BLaER1 treated with 17β-estradiol and CSF1 and Interleukin-3, amounts not matched to agents 10 nM and 100 nM (cell line): ENCODE results near the gene VTI1A.

Experiments used
- H3K27ac ChIP-seq, 11 experiments: shearing (Covaris generic); formaldehyde crosslinking; 2 replicates each; pipeline ENCODE4 v1.8.1; 2022
- H3K27me3 ChIP-seq, 11 experiments: shearing (Covaris generic); formaldehyde crosslinking; 2 replicates each; pipeline ENCODE4 v1.8.1; 2022
- H3K36me3 ChIP-seq, 11 experiments: shearing (Covaris generic); formaldehyde crosslinking; 2 replicates each; pipeline ENCODE4 v1.8.1; 2022
- H3K4me1 ChIP-seq, 10 experiments: shearing (Covaris generic); formaldehyde crosslinking; 2 replicates each; pipeline ENCODE4 v1.8.1; 2022
- H3K4me2 ChIP-seq, 11 experiments: shearing (Covaris generic); formaldehyde crosslinking; 2 replicates each; pipeline ENCODE4 v1.8.1; 2022
- H3K4me3 ChIP-seq, 10 experiments: shearing (Covaris generic); formaldehyde crosslinking; 2 replicates each; pipeline ENCODE4 v1.8.1; 2022
- H3K9ac ChIP-seq, 11 experiments: shearing (Covaris generic); formaldehyde crosslinking; 2 replicates each; pipeline ENCODE4 v1.8.1; 2022
- H3K9me3 ChIP-seq, 11 experiments: shearing (Covaris generic); formaldehyde crosslinking; replicated peaks in 1 of 11; 2 replicates each; pipeline ENCODE4 v1.8.1; 2022
- H4K20me1 ChIP-seq, 11 experiments: shearing (Covaris generic); formaldehyde crosslinking; 2 replicates each; pipeline ENCODE4 v1.8.1; 2022
- Cebpa-rat ChIP-seq, 11 experiments: shearing (Covaris generic); IDR thresholded peaks; 2 replicates each; pipeline ENCODE4 v1.8.1; 2022

Gene VTI1A

GRCh38 chr10:112442063-112442462, 5.0 kb upstream of the VTI1A start:
- no peak overlapping the region for H3K27ac ChIP-seq
- H3K36me3 ChIP-seq: peaks cover 73 to 85% (median 83%) of the 10 kb centered on the region in 11 experiments
- H3K9ac ChIP-seq: 0 out of 22 replicates have a peak overlapping the region, but pooled peaks of 1 of the 11 experiments have one; percentile 13
- H3K27me3 ChIP-seq: no peaks in the 10 kb centered on the region
- TF ChIP-seq Cebpa-rat (IDR thresholded peaks at IDR 0.05): no peak
- H3K4me2 ChIP-seq: no peak overlapping the region
- no peaks in the 10 kb centered on the region for H3K9me3 ChIP-seq
- H3K4me3 ChIP-seq: no peak overlapping the region
- H3K4me1 ChIP-seq: peaks cover 12 to 23% (median 17%) of the 10 kb centered on the region in 10 experiments
- peaks cover 0 to 20% (median 0%) of the 10 kb centered on the region in 11 experiments; a peak in 5 of 22 replicates for H4K20me1 ChIP-seq

GRCh38 chr10:112446055-112446854, 760 bp upstream of the VTI1A start:
- H3K9ac ChIP-seq: peak overlapping the region; percentile 89 to 97 (median 95)
- H3K4me2 ChIP-seq: peak overlapping the region; percentile 75 to 96 (median 91)
- no peaks in the 10 kb centered on the region for H3K27me3 ChIP-seq
- H4K20me1 ChIP-seq: peaks cover 0 to 37% (median 24%) of the 10 kb centered on the region in 11 experiments; a peak in 16 of 22 replicates
- H3K4me1 ChIP-seq: peaks cover 31 to 53% (median 34%) of the 10 kb centered on the region in 10 experiments
- no peak for TF ChIP-seq Cebpa-rat (IDR thresholded peaks at IDR 0.05)
- H3K27ac ChIP-seq: peak overlapping the region; percentile 92 to 99 (median 97)
- H3K4me3 ChIP-seq: peak overlapping the region; percentile 82 to 100 (median 94)
- no peaks in the 10 kb centered on the region for H3K9me3 ChIP-seq
- peaks cover 46 to 64% (median 56%) of the 10 kb centered on the region in 11 experiments for H3K36me3 ChIP-seq

GRCh38 chr10:112447620-112447928, 559 bp downstream of the VTI1A start:
- Histone ChIP-seq H3K27me3 (no peaks in the 10 kb centered on the region), H3K4me1 (peaks cover 35 to 56% (median 40%) of the 10 kb centered on the region in 10 experiments), H3K4me2 (peak overlapping the region; percentile 79 to 96 (median 89)), H3K9ac (peak overlapping the region; percentile 89 to 97 (median 95)), H3K36me3 (peaks cover 33 to 53% (median 45%) of the 10 kb centered on the region in 11 experiments), H3K4me3 (peak overlapping the region; percentile 82 to 100 (median 94)), H3K27ac (peak overlapping the region; percentile 92 to 99 (median 97)), H3K9me3 (no peaks in the 10 kb centered on the region), H4K20me1 (peaks cover 0 to 49% (median 32%) of the 10 kb centered on the region in 11 experiments; a peak in 17 of 22 replicates)
- no peak for TF ChIP-seq Cebpa-rat (IDR thresholded peaks at IDR 0.05)

GRCh38 chr10:112448888-112449287, 1.9 kb downstream of the VTI1A start:
- H4K20me1 ChIP-seq: peaks cover 0 to 61% (median 35%) of the 10 kb centered on the region in 11 experiments; a peak in 16 of 22 replicates
- H3K27me3 ChIP-seq: no peaks in the 10 kb centered on the region
- H3K9me3 ChIP-seq: peaks cover 0 to 6% (median 0%) of the 10 kb centered on the region in 11 experiments; a peak in 1 of 22 replicates
- peak overlapping the region in 7 of 11 experiments; percentile 11 to 97 (median 94); a peak in 7 of 22 replicates for H3K9ac ChIP-seq
- H3K4me1 ChIP-seq: peaks cover 35 to 56% (median 39%) of the 10 kb centered on the region in 10 experiments
- H3K4me3 ChIP-seq: peak overlapping the region in 5 of 10 experiments; percentile 82 to 98 (median 91); a peak in 5 of 20 replicates
- peak overlapping the region in 2 of 11 experiments; percentile 15 to 97; a peak in 1 of 22 replicates for H3K27ac ChIP-seq
- no peak for TF ChIP-seq Cebpa-rat (IDR thresholded peaks at IDR 0.05)
- H3K36me3 ChIP-seq: peaks cover 23 to 51% (median 39%) of the 10 kb centered on the region in 11 experiments
- peak overlapping the region; percentile 79 to 96 (median 89); a peak in 21 of 22 replicates for H3K4me2 ChIP-seq

- no peak overlapping the region for H3K4me3 ChIP-seq
- H3K36me3 ChIP-seq: peaks cover 2 to 45% (median 19%) of the 10 kb centered on the region in 11 experiments; a peak in 17 of 22 replicates
- peaks cover 0 to 6% (median 0%) of the 10 kb centered on the region in 11 experiments; a peak in 1 of 22 replicates for H3K9me3 ChIP-seq
- no peak for TF ChIP-seq Cebpa-rat (IDR thresholded peaks at IDR 0.05)
- H3K4me1 ChIP-seq: peaks cover 0 to 12% (median 9%) of the 10 kb centered on the region in 10 experiments; a peak in 14 of 20 replicates
- H3K9ac ChIP-seq: no peak overlapping the region
- H3K4me2 ChIP-seq: no peak overlapping the region
- H4K20me1 ChIP-seq: peaks cover 18 to 85% (median 42%) of the 10 kb centered on the region in 11 experiments; a peak in 19 of 22 replicates
- no peaks in the 10 kb centered on the region for H3K27me3 ChIP-seq
- H3K27ac ChIP-seq: no peak overlapping the region
Observed at GRCh38 chr10:112454910-112455779, 8.1 kb downstream of the VTI1A start.

- no peaks in the 10 kb centered on the region for H3K27me3 ChIP-seq
- no peak for TF ChIP-seq Cebpa-rat (IDR thresholded peaks at IDR 0.05)
Observed at GRCh38 chr10:112456533-112456932, 9.5 kb downstream of the VTI1A start.

GRCh38 chr10:112460366-112460765, 13.4 kb downstream of the VTI1A start:
- no peak overlapping the region for H3K27ac ChIP-seq
- no peaks in the 10 kb centered on the region for H3K27me3 ChIP-seq
- no peaks in the 10 kb centered on the region for H3K4me1 ChIP-seq
- H3K9me3 ChIP-seq: peaks cover 0 to 14% (median 10%) of the 10 kb centered on the region in 11 experiments; a peak in 17 of 22 replicates
- peaks cover 38 to 67% (median 53%) of the 10 kb centered on the region in 11 experiments for H3K36me3 ChIP-seq
- no peak overlapping the region for H3K9ac ChIP-seq
- peaks cover 15 to 63% (median 36%) of the 10 kb centered on the region in 11 experiments; a peak in 17 of 22 replicates for H4K20me1 ChIP-seq
- no peak overlapping the region for H3K4me3 ChIP-seq
- TF ChIP-seq Cebpa-rat (IDR thresholded peaks at IDR 0.05): no peak
- no peak overlapping the region for H3K4me2 ChIP-seq

More at GRCh38 chr10:112456533-112456932, 9.5 kb downstream of the VTI1A start:
- Histone ChIP-seq H3K36me3 (peaks cover 7 to 51% (median 27%) of the 10 kb centered on the region in 11 experiments; a peak in 21 of 22 replicates), H3K4me3 (no peak overlapping the region), H3K9me3 (peaks cover 0 to 6% (median 0%) of the 10 kb centered on the region in 11 experiments; a peak in 1 of 22 replicates), H3K4me1 (peaks cover 0 to 3% (median 2%) of the 10 kb centered on the region in 10 experiments; a peak in 14 of 20 replicates), H3K27ac (no peak overlapping the region), H3K4me2 (no peak overlapping the region), H4K20me1 (peaks cover 18 to 85% (median 37%) of the 10 kb centered on the region in 11 experiments; a peak in 18 of 22 replicates), H3K9ac (no peak overlapping the region)
